GM23248 (cell line): ENCODE results near the gene GNL3. TPM values are rescaled to one million over a fixed set of nuclear protein-coding genes. Genes with fewer than 3 reads are reported as not detected.

Source experiments
- DNase-seq: peaks from one replicate; pipeline ENCODE4 v3.0.0-alpha.2; 2015
- H2AFZ ChIP-seq: fragments of 200-600 bp; sonication (generic); 2 replicates; pipeline ENCODE4 v1.6.1; 2016; ENCODE audit warnings: antibody characterized with exemption
- H3F3A ChIP-seq: fragments of 200-600 bp; sonication (generic); 2 replicates; pipeline ENCODE4 v1.6.1; 2016; ENCODE audit warnings: mild to moderate bottlenecking, antibody characterized with exemption, mixed run types; ENCODE audit not compliant: insufficient read depth
- H3K27ac ChIP-seq: fragments of 200-600 bp; sonication (generic); 2 replicates; pipeline ENCODE4 v1.5.1; 2016; ENCODE audit warnings: mild to moderate bottlenecking
- H3K27me3 ChIP-seq: fragments of 200-600 bp; sonication (generic); replicated peaks from 2 replicates; pipeline ENCODE4 v1.6.1; 2016; ENCODE audit warnings: mild to moderate bottlenecking; ENCODE audit not compliant: insufficient read depth
- H3K36me3 ChIP-seq: fragments of 200-600 bp; sonication (generic); 2 replicates; pipeline ENCODE4 v1.6.1; 2016; ENCODE audit warnings: low read depth, mild to moderate bottlenecking
- H3K4me1 ChIP-seq: fragments of 200-600 bp; sonication (generic); 2 replicates; pipeline ENCODE4 v1.6.1; 2016; ENCODE audit warnings: mild to moderate bottlenecking; ENCODE audit not compliant: insufficient read depth
- H3K4me2 ChIP-seq: fragments of 200-600 bp; sonication (generic); one replicate; pipeline ENCODE4 v1.6.1; 2016; ENCODE audit warnings: mild to moderate bottlenecking; ENCODE audit not compliant: unreplicated experiment
- H3K4me3 ChIP-seq: fragments of 200-600 bp; sonication (generic); 2 replicates; pipeline ENCODE4 v1.5.1; 2016; ENCODE audit warnings: mild to moderate bottlenecking
- H3K79me2 ChIP-seq: fragments of 200-600 bp; sonication (generic); 2 replicates; pipeline ENCODE4 v1.6.1; 2016; ENCODE audit warnings: mild to moderate bottlenecking; ENCODE audit not compliant: insufficient read depth
- H3K9ac ChIP-seq: fragments of 200-600 bp; sonication (generic); 2 replicates; pipeline ENCODE4 v1.6.1; 2016; ENCODE audit warnings: mild to moderate bottlenecking
- H3K9me2 ChIP-seq: fragments of 200-600 bp; sonication (generic); 2 replicates; pipeline ENCODE4 v1.6.1; 2016; ENCODE audit warnings: mixed run types, mild to moderate bottlenecking, moderate library complexity; ENCODE audit not compliant: insufficient read depth
- H3K9me3 ChIP-seq: fragments of 200-600 bp; sonication (generic); one replicate; pipeline ENCODE4 v1.6.1; 2017; ENCODE audit warnings: low read depth
- H4K20me1 ChIP-seq: fragments of 200-600 bp; sonication (generic); 2 replicates; pipeline ENCODE4 v1.6.0; 2016; ENCODE audit not compliant: insufficient read depth
- EZH2 ChIP-seq: fragments of 200-600 bp; sonication (generic); IDR thresholded peaks from 2 replicates; pipeline ENCODE4 v1.6.1; 2018; ENCODE audit warnings: antibody characterized with exemption, mild to moderate bottlenecking; ENCODE audit not compliant: insufficient read depth, poor library complexity, severe bottlenecking
- EZH2phosphoT487 ChIP-seq: fragments of 200-600 bp; sonication (generic); IDR thresholded peaks from 2 replicates; pipeline ENCODE4 v1.6.1; 2018; ENCODE audit warnings: antibody characterized with exemption, moderate library complexity, mild to moderate bottlenecking, low read depth; ENCODE audit not compliant: insufficient read depth
- WGBS, 2 experiments: methylation state at CpG; one replicate each; pipeline ENCODE4 v1.1.6; 2015 to 2017; ENCODE audit warnings: low lambda C conversion rate in 2 of 2, low coverage in 1 of 2; ENCODE audit errors: missing lambda C conversion rate in 2 of 2; 5-methylcytosine and 5-hydroxymethylcytosine counted together
- in situ Hi-C: fragments of 300-500 bp; cut with MboI; formaldehyde crosslinking; loops from 2 replicates; pipeline ENCODE4 v1.15.0; 2020
- polyA plus RNA-seq: library from polyadenylated mRNA; unstranded; fragments of >200 nt; fragmentation: Nextera tagmentation; extraction: Ambion mirVana; gene quantifications from 2 replicates; pipeline ENCODE4 v1.2.1, GENCODE V29; 2016
- total RNA-seq: library from RNA; depleted of rRNA; stranded (reverse); fragments of >200 nt; shearing (Covaris generic); gene quantifications from 2 replicates; pipeline ENCODE4 v1.2.3, GENCODE V29; 2014

Gene GNL3
- total and polyA plus RNA-seq, 2 experiments from 2014 or later: 98.8 to 108 TPM

- Histone ChIP-seq H3K9me2 (no peaks in the 10 kb centered on the region), H3K4me1 (peaks cover 31% of the 10 kb centered on the region), H3K79me2 (peaks cover 92% of the 10 kb centered on the region), H3K27me3 (no peaks in the 10 kb centered on the region), H3K9ac (peak overlapping the region; percentile 16; the same call in 1 of the 2 replicates), H3K36me3 (peaks cover 29% of the 10 kb centered on the region), H3K27ac (peak overlapping the region; percentile 48), H2AFZ (no peak overlapping the region), H3K4me2 (no peak overlapping the region), H3K4me3 (no peak overlapping the region), H4K20me1 (no peaks in the 10 kb centered on the region), H3K9me3 (no peaks in the 10 kb centered on the region), H3F3A (peaks cover 16% of the 10 kb centered on the region)
- 75 to 79% methylated on average over 3 of the region's 3 CpGs for WGBS, 2 experiments
- in situ Hi-C loops: no loop called here
- peak; percentile 30 for DNase-seq
- TF ChIP-seq EZH2 (no peak), EZH2phosphoT487 (no peak)
Observed at GRCh38 chr3:52679199-52679538, 6.7 kb upstream of the GNL3 start.

- in situ Hi-C loops: no loop called here
- peak overlapping the region; percentile 48; the same call in 1 of the 2 replicates for H3K27ac ChIP-seq
- 95 to 100% methylated on average over 1 of the region's 1 CpG for WGBS, 2 experiments
- no peak overlapping the region for H3K4me2 ChIP-seq
- no peak for TF ChIP-seq EZH2
- no peak for TF ChIP-seq EZH2phosphoT487
- peak; percentile 47 for DNase-seq
- H4K20me1 ChIP-seq: no peaks in the 10 kb centered on the region
- H3F3A ChIP-seq: peaks cover 16% of the 10 kb centered on the region
- peaks cover 94% of the 10 kb centered on the region for H3K79me2 ChIP-seq
- peaks cover 37% of the 10 kb centered on the region for H3K4me1 ChIP-seq
- H3K9ac ChIP-seq: no peak overlapping the region
- H3K9me2 ChIP-seq: no peaks in the 10 kb centered on the region
- no peaks in the 10 kb centered on the region for H3K27me3 ChIP-seq
- no peak overlapping the region for H3K4me3 ChIP-seq
- peaks cover 29% of the 10 kb centered on the region for H3K36me3 ChIP-seq
- no peaks in the 10 kb centered on the region for H3K9me3 ChIP-seq
- H2AFZ ChIP-seq: no peak overlapping the region
Observed at GRCh38 chr3:52679811-52680210, 6.0 kb upstream of the GNL3 start.

- peaks cover 23% of the 10 kb centered on the region for H3K36me3 ChIP-seq
- H3K79me2 ChIP-seq: peaks cover 93% of the 10 kb centered on the region
- DNase-seq: peak; percentile 23
- H3K27me3 ChIP-seq: no peaks in the 10 kb centered on the region
- H4K20me1 ChIP-seq: no peaks in the 10 kb centered on the region
- peaks cover 16% of the 10 kb centered on the region for H3F3A ChIP-seq
- peak overlapping the region; percentile 74 for H3K27ac ChIP-seq
- TF ChIP-seq EZH2: no peak
- TF ChIP-seq EZH2phosphoT487: no peak
- H3K4me2 ChIP-seq: peak overlapping the region; percentile 22
- no peaks in the 10 kb centered on the region for H3K9me2 ChIP-seq
- H3K4me1 ChIP-seq: peaks cover 37% of the 10 kb centered on the region
- in situ Hi-C loops: no loop called here
- no peaks in the 10 kb centered on the region for H3K9me3 ChIP-seq
- no peak overlapping the region for H3K4me3 ChIP-seq
- no peak overlapping the region for H2AFZ ChIP-seq
- WGBS, 2 experiments: 81 to 86% methylated on average over 3 of the region's 3 CpGs
- peak overlapping the region; percentile 42 for H3K9ac ChIP-seq
Observed at GRCh38 chr3:52681596-52681995, 4.2 kb upstream of the GNL3 start.

GRCh38 chr3:52682016-52682415 lies 3.8 kb upstream of the GNL3 start:
- H3K79me2 ChIP-seq: peaks cover 93% of the 10 kb centered on the region
- peaks cover 40% of the 10 kb centered on the region for H3K4me1 ChIP-seq
- H3K9ac ChIP-seq: peak overlapping the region; percentile 42
- peaks cover 16% of the 10 kb centered on the region for H3F3A ChIP-seq
- peak; percentile 91 for DNase-seq
- H3K27ac ChIP-seq: peak overlapping the region; percentile 74
- H2AFZ ChIP-seq: no peak overlapping the region
- H3K4me3 ChIP-seq: no peak overlapping the region
- H3K9me2 ChIP-seq: no peaks in the 10 kb centered on the region
- H3K4me2 ChIP-seq: peak overlapping the region; percentile 22
- in situ Hi-C loops: no loop called here
- H3K27me3 ChIP-seq: no peaks in the 10 kb centered on the region
- no peaks in the 10 kb centered on the region for H3K9me3 ChIP-seq
- H3K36me3 ChIP-seq: peaks cover 24% of the 10 kb centered on the region
- TF ChIP-seq EZH2 (no peak), EZH2phosphoT487 (no peak)
- no peaks in the 10 kb centered on the region for H4K20me1 ChIP-seq

GRCh38 chr3:52683611-52684010 lies 2.2 kb upstream of the GNL3 start:
- Histone ChIP-seq H3K4me3 (no peak overlapping the region), H3K27ac (no peak overlapping the region)

More at GRCh38 chr3:52683611-52684010, 2.2 kb upstream of the GNL3 start:
- H4K20me1 ChIP-seq: no peaks in the 10 kb centered on the region
- no peak for DNase-seq
- H3K9me3 ChIP-seq: no peaks in the 10 kb centered on the region
- peaks cover 55% of the 10 kb centered on the region for H3K4me1 ChIP-seq
- in situ Hi-C loops: no loop called here
- peak overlapping the region; percentile 96; the same call in 1 of the 2 replicates for H3K9ac ChIP-seq
- TF ChIP-seq EZH2phosphoT487: no peak
- no peak for TF ChIP-seq EZH2
- no peak overlapping the region for H3K4me2 ChIP-seq
- H3K36me3 ChIP-seq: peaks cover 34% of the 10 kb centered on the region
- no peaks in the 10 kb centered on the region for H3K9me2 ChIP-seq
- peaks cover 27% of the 10 kb centered on the region for H3F3A ChIP-seq
- H3K79me2 ChIP-seq: peaks cover 95% of the 10 kb centered on the region
- 83 to 84% methylated on average over 6 of the region's 6 CpGs for WGBS, 2 experiments
- no peaks in the 10 kb centered on the region for H3K27me3 ChIP-seq
- no peak overlapping the region for H2AFZ ChIP-seq
